DMS153 treated with DMSO at 0.1 percent for 48 hours (cell line): Measurements from ENCODE around the gene RTN4.
"Not testable (repeated sequence)": the region's sequence is repeated elsewhere in the genome, so short reads cannot be mapped to it uniquely, and the experiment has no call there.

ENCODE experiments used
- DNase-seq: peaks from one replicate; lab custom pipeline; 2025; ENCODE audit not compliant: unreplicated experiment; lab: John Stamatoyannopoulos, UW

The RTN4 gene

DNA sequence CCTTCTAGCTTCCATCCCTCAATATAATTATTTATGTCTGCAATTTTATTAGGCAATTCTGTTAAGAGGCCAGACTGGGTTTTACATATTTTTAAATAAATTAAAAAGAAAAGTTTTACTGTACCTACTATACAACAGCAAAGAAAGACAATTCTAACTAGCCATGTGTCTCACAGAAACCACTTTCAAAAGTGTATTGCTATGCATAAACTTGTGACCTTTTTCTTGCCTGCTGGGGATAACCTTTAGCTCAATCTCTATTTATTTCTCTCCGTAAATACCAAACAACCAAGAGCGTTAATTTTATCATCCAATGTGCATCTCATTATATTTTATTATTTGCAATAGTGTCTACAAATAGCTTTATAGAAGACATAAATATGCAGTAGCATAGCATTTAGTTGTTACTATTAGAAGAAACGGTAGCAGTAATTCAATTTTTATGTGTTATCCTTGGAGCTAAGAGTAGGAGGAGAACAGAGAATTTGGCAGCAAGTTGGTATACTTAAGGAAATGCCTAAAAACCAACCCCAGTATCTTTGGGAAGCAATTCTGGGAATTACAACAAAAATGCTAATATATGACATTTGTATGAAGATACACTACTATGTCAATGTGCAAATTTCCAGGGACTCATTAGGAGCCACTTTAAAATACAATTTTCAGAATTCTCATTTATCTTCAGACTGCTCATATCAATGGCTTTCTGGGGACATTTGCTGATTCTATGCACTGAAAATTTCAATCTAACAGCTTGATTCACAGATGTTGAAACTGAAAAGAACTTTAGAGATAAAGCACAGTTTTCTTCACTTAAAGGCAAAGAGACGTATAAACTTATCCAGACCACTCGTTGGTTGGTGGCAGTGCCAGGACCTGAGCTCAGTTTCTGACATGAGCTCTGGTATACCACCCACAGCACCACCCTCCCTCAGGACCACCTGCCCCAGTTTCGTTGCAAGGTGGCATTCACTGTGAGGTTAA lies 23.0 kb upstream of the RTN4 start:
- no peak for DNase-seq

DNA sequence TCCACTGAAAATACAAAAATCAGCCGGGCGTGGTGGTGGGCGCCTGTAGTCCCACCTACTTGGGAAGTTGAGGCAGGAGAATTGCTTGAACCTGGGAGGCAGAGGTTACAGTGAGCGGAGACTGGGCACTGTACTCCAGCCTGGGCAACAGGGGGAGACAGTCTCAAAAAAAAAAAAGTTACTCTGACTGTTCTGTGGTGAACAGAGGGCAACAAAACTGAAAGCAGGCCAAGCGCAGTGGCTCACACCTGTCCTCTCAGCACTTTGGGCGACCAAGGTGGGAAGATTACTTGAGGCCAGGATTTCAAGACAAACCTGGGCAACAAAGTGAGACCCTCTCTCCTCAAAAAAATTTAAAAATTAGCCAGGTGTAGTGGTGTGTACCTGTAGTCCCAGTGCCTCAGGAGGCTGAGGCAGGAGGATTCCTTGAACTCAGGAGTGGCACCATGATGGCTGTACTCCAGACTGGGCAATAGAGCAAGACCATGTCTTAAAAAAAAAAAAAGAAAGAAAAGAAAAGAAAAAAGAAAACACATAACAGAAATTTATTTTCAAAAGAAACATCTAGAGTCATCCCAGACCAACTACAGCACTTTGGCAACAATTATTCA lies 13.6 kb upstream of the RTN4 start:
- DNase-seq: no peak

DNA sequence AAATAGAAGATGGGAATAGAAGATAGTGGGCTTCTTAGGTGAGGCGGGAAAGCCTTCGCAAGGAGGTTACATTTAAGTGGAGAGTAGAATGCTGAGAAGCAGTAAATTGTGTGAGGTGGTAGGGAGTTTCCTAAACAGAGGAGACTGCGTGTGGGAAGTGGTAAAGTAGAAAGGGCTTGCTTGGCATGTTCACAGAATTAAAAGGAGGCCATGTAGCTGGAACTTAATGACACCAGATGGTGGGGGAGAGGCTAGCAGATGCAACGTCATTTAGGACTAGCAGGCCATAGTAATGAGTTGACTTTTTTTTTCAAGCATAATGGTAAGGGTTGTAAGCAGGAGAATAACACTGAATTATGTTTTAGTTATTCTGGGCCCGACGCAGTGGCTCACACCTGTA lies 13.0 kb upstream of the RTN4 start:
- no peak for DNase-seq

- no peak for DNase-seq
These were observed 12.5 kb upstream of the RTN4 start for GRCh38 chr2:55062754-55063153.

DNA sequence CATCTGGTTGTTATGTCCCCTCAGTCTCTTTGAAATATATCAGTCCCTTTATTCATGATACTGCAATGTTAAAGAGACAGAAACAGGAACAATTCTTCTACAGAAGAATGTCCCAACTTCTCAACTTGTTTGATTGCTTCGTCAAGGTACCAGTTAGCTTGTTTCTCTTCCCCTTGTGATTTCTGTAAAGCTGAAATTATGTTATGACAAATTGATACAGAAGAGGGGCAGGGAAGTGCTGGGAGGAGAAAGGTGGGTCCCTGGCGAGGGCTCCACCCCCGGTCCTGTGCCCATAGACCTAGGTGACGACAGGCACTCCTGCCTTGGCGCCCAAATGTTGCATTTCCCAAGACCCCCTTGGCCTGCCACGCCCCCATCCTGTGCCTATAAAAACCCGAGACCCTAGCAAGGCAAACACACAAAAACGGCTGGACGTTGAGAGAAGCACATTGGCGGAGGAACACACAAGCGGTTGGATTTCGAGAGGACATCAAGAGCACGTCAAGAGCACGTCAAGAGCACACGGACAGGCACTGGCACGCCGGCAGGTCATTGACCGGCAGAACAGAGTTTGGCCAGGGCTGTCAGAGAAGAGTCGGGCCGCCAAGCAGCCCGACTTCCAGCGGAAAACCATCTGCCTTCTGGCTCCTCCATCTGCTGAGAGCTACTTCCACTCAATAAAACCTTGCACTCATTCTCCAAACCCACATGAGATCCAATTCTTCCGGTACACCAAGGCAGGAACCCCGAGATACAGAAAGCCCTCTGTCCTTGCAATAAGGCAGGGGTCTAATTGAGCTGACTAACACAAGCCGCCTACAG lies 11.5 kb upstream of the RTN4 start:
- DNase-seq: no peak

- no peak for DNase-seq
These were observed 9.5 kb upstream of the RTN4 start for GRCh38 chr2:55059793-55060192.

DNA sequence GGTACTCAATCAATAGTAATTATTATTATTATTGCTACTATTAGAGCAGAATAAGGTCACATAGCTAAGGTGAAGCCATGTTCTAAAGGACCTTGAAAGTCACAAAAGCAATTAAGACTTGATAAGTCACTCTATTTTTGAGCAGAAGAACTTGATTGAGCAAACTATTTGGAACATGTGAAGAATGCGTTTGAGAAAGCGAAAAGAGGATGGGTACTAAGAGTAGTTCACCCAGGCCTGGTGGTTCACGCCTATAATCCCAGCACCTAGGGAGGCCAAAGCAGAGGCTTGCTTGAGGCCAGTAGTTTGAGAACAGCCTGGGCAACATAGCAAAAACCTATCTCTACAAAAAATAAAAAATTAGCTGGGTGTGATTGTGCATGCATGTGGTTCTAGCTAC lies 7.2 kb upstream of the RTN4 start:
- DNase-seq: no peak

GRCh38 chr2:55056024-55056521 lies 5.8 kb upstream of the RTN4 start:
- no peak for DNase-seq

GRCh38 chr2:55054106-55054875 lies 4.0 kb upstream of the RTN4 start:
- no peak for DNase-seq

DNA sequence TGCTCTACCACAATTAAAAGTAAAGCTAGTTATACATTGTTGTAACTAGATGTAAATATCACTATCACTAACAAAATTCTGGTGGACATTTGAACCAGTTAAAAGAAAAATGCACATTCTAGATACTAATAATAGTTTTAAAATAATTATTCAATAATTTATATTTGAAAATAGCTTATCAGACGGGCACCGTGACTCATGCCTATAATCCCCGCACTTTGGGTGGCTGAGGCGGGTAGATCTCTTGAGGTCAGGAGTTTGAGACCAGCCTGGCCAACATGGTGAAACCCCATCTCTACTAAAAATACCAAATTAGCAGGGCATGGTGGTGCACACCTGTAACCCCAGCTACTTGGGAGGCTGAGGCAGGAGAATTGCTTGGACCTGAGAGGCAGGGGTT lies 3.0 kb upstream of the RTN4 start:
- DNase-seq: not testable (repeated sequence)

GRCh38 chr2:55052129-55053061 lies 2.1 kb upstream of the RTN4 start:
- no peak for DNase-seq

DNA sequence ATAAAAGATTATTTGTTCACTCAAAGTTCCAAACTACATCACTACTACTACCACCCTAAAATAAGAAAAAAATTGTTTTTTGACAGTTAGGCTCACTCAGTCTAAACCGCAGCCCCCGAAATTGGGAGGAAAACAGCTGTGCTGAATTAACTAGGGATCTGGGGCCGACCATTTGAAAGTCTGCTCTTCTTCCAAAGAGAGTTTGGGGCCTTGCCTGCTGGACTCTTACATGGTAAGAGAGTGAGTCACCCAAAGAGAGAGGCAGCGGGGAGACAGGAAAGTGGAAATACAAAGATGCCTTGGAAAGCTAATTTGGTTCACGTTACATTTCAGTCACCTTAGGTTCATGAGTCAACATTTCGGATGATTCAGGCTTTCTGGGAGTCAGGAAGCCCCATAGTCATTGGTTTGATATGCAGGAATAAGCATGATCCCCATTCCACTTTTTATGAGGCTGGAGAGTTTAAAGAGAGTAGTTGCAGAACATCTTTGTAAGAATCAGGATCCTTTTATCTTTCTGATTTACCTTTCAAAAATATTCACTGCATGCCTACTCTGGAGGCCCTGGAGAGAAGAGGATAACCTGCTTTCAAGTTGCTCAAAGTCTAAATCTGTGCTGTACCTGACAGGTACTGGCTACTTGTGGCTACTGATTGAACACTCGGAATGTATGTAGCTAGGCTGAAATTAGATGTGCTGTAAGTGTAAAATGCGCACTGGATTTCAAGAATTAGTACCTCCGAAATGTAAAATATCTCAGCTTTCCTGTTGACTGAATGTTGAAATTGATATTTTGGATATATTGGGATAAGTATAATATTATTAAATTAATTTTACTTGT lies 995 bp upstream of the RTN4 start:
- DNase-seq: peak; percentile 43

DNA sequence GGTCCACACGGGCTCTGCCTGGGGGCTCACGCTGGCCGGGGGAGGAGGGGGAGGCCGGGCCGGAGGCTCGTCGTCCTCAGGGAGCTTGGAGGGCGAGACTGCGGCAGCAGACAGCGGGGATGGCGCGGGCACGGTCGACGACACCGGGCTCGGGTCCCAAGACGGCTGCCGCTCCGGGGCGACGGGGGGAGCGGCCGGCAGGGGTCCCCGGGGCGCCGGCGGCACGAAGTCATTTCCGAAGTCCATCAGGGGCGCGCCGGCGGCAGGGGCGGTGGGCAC lies 491 bp downstream of the RTN4 start:
- DNase-seq: no peak

DNA sequence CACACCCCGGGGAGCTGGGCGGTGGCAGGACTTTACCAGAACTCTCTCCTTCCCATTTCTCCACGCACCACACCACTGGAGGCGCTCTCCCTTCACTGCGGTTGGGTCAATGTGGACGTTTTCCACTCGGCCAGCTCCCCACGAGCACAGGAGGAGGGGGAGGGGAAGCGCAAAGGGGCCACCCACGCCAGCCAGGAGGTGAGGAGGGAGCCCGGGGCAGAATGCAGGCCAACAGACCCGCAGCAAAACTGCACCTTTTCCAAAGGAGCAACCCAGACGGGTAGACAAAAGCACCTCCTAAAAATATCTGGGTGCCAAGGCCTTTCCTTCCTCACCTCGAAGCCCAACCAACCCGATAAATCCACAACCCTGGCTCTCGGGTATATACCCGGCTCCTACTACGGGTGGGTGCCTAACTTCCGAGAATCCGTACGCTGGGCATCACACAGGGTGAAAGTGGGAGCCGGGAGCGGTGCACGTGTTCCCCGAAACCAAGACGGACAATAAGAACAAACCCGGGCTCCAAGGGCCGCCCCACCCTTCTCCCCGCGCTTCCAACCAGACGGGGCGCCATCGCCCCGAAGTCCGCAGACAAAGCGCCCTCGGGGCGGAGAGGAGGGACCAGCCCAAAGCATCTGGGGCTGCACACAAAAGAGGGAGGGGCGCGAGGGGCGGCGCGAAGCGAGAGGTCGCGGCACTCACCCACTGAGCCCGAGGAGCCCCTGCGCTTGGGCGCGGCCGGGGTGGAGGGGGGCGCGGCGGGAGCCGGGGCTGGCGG lies 1.0 kb downstream of the RTN4 start:
- peak; percentile 64 for DNase-seq

DNA sequence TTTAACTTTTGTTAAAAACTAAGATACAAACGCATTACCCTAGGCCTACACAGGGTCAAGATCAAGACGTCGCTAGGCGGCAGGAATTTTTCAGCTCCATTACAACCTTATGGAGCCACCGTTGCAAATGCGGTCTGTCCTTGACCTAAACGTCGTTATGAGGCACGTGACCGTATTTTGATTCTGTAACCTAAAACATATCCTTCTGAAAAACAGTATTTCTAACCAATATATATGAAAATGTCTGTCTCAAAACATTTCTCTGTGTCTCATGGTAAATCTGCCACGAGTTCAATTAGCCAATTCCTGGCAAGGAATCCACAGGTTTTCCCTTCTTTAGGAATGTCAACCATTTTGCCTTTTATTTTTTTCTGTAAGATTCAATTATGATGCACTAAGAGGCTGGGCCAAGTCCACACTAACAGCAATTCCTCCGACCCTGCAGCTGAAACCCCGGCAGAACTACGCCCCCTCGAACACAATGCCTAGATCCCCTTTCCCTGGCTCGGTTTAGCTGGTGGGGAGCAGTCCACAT lies 1.7 kb downstream of the RTN4 start:
- no peak for DNase-seq

- no peak for DNase-seq
These were observed 2.5 kb downstream of the RTN4 start for GRCh38 chr2:55047677-55048299.

DNA sequence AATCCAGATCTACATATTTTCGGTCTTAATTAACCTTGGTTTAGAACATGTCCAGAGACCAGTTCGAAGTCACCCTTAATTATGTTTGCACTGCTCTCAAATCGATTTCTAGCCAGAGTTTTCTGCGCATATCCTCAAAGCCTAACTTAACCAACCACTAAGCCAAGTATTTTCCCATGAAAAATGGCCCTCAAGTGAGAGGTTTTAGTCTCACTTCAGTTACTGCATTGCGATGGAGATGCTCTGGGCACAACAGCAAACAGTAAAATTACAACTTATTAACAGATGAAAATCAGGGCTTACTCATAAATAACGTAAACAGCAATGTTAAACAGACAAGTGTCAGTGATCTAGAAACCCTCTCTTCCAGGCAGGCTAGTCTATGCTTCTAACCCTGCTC lies 4.5 kb downstream of the RTN4 start:
- DNase-seq: no peak
